GM12801 (cell line): ENCODE measurements around the gene NRAP.

Experiments
- CTCF ChIP-seq: IDR thresholded peaks from one replicate; pipeline ENCODE4 v1.5.1; 2011; ENCODE audit warnings: control low read depth; ENCODE audit not compliant: insufficient read length; ENCODE audit errors: extremely low read depth

Gene NRAP

GRCh38 chr10:113600569-113600968, 63.3 kb downstream of the NRAP start:
- no peak for TF ChIP-seq CTCF

GRCh38 chr10:113594652-113595051, 69.2 kb downstream of the NRAP start:
- no peak for TF ChIP-seq CTCF

GRCh38 chr10:113592380-113592779, 71.5 kb downstream of the NRAP start:
- TF ChIP-seq CTCF: no peak

GRCh38 chr10:113590581-113590980, 73.3 kb downstream of the NRAP start:
- TF ChIP-seq CTCF: no peak

GRCh38 chr10:113589201-113589770, 74.6 kb downstream of the NRAP start:
- no peak for TF ChIP-seq CTCF

GRCh38 chr10:113585949-113586348, 77.9 kb downstream of the NRAP start:
- TF ChIP-seq CTCF: no peak

GRCh38 chr10:113583571-113583970, 80.3 kb downstream of the NRAP start:
- no peak for TF ChIP-seq CTCF

- no peak for TF ChIP-seq CTCF
Measured at GRCh38 chr10:113581092-113581491, 82.7 kb downstream of the NRAP start.
